ENCODE measurements around the gene GNPTAB. TPM values are rescaled to one million over a fixed set of nuclear protein-coding genes. Genes with fewer than 3 reads are reported as not detected.
"Not testable (repeated sequence)": the region's sequence is repeated elsewhere in the genome, so short reads cannot be mapped to it uniquely, and the experiment has no call there.

The GNPTAB gene
- total RNA-seq, 1 experiment from 2014 or later = 14.8 TPM

- no TSS peak for BruUV-seq (replicated peaks)
- Mint-ChIP-seq H3K36me3 (ENCODE audit: insufficient read depth, unreplicated experiment) (peaks cover 48% of the 10 kb centered on the region), H3K9me3 (ENCODE audit: unreplicated experiment) (no peaks in the 10 kb centered on the region), H3K4me1 (ENCODE audit: insufficient read depth, unreplicated experiment) (no peaks in the 10 kb centered on the region), H3K27ac (ENCODE audit: low read depth, unreplicated experiment) (no peak within 1 kb of the TSS), H3K4me3 (ENCODE audit: unreplicated experiment) (no peak within 1 kb of the TSS), H3K27me3 (ENCODE audit: insufficient read depth, unreplicated experiment) (no peaks in the 10 kb centered on the region)
- ChIA-PET CTCF (interaction anchor here (1.6 kb wide), 1 partner anchor 21 kb away, joined by 4 read pairs; no protein-coding TSS in a partner anchor), POLR2A (no interaction called here)
- no peak for DNase-seq (ENCODE audit: unreplicated experiment)
- TF ChIP-seq, protein P1, sequence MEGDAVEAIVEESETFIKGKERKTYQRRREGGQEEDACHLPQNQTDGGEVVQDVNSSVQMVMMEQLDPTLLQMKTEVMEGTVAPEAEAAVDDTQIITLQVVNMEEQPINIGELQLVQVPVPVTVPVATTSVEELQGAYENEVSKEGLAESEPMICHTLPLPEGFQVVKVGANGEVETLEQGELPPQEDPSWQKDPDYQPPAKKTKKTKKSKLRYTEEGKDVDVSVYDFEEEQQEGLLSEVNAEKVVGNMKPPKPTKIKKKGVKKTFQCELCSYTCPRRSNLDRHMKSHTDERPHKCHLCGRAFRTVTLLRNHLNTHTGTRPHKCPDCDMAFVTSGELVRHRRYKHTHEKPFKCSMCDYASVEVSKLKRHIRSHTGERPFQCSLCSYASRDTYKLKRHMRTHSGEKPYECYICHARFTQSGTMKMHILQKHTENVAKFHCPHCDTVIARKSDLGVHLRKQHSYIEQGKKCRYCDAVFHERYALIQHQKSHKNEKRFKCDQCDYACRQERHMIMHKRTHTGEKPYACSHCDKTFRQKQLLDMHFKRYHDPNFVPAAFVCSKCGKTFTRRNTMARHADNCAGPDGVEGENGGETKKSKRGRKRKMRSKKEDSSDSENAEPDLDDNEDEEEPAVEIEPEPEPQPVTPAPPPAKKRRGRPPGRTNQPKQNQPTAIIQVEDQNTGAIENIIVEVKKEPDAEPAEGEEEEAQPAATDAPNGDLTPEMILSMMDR (IDR thresholded peaks at IDR 0.05; ENCODE audit: unreplicated experiment) = no peak
- intact Hi-C loops (cut with micrococcal nuclease) = no loop called here
These were observed 91.7 kb downstream of the GNPTAB start, which contains the start of gene SYCP3 for GRCh38 chr12:101738920-101739665. Gene SYCP3, minus strand, starts transcription at chr12:101739462. Its CDS starts 1,527 bp downstream, at chr12:101737935.

- intact Hi-C loops (cut with micrococcal nuclease) = no loop called here
- Mint-ChIP-seq H3K4me1 (ENCODE audit: insufficient read depth, unreplicated experiment) (no peaks in the 10 kb centered on the region), H3K36me3 (ENCODE audit: insufficient read depth, unreplicated experiment) (peaks cover 44% of the 10 kb centered on the region), H3K9me3 (ENCODE audit: unreplicated experiment) (no peaks in the 10 kb centered on the region), H3K27ac (ENCODE audit: low read depth, unreplicated experiment) (no peak overlapping the region), H3K27me3 (ENCODE audit: insufficient read depth, unreplicated experiment) (no peaks in the 10 kb centered on the region), H3K4me3 (ENCODE audit: unreplicated experiment) (no peak overlapping the region)
- BruUV-seq (replicated peaks) = no TSS peak
- TF ChIP-seq, protein P1 (IDR thresholded peaks at IDR 0.05; ENCODE audit: unreplicated experiment) = no peak
- CTCF ChIA-PET = interaction anchor here (0.6 kb wide), 1 partner anchor 910 kb away, joined by 3 read pairs; no protein-coding TSS in a partner anchor
- POLR2A ChIA-PET = no interaction called here
- no peak for DNase-seq (ENCODE audit: unreplicated experiment)
These were observed 93.3 kb downstream of the GNPTAB start for GRCh38 chr12:101737476-101737875.

- CTCF ChIA-PET; H3K27me3 Mint-ChIP-seq (ENCODE audit: insufficient read depth, unreplicated experiment); H3K4me3 Mint-ChIP-seq (ENCODE audit: unreplicated experiment); DNase-seq (ENCODE audit: unreplicated experiment); intact Hi-C loops (cut with micrococcal nuclease); H3K9me3 Mint-ChIP-seq (ENCODE audit: unreplicated experiment); H3K27ac Mint-ChIP-seq (ENCODE audit: low read depth, unreplicated experiment); POLR2A ChIA-PET; H3K4me1 Mint-ChIP-seq (ENCODE audit: insufficient read depth, unreplicated experiment); BruUV-seq (replicated peaks): not testable (repeated sequence)
- H3K36me3 Mint-ChIP-seq (ENCODE audit: insufficient read depth, unreplicated experiment) = peaks cover 53% of the 10 kb centered on the region
These were observed 96.3 kb downstream of the GNPTAB start for GRCh38 chr12:101734482-101734881.

GRCh38 chr12:101733166-101733565 lies 97.6 kb downstream of the GNPTAB start:
- Mint-ChIP-seq H3K9me3 (ENCODE audit: unreplicated experiment) (no peaks in the 10 kb centered on the region), H3K27ac (ENCODE audit: low read depth, unreplicated experiment) (no peak overlapping the region), H3K36me3 (ENCODE audit: insufficient read depth, unreplicated experiment) (peaks cover 51% of the 10 kb centered on the region), H3K27me3 (ENCODE audit: insufficient read depth, unreplicated experiment) (no peaks in the 10 kb centered on the region), H3K4me3 (ENCODE audit: unreplicated experiment) (no peak overlapping the region), H3K4me1 (ENCODE audit: insufficient read depth, unreplicated experiment) (no peaks in the 10 kb centered on the region)
- CTCF ChIA-PET = no interaction called here
- no TSS peak for BruUV-seq (replicated peaks)
- no peak for DNase-seq (ENCODE audit: unreplicated experiment)
- TF ChIP-seq, protein P1 (IDR thresholded peaks at IDR 0.05; ENCODE audit: unreplicated experiment) = no peak
- intact Hi-C loops (cut with micrococcal nuclease) = no loop called here
- POLR2A ChIA-PET = no interaction called here
